HCT116 (cell line): Measurements from ENCODE around the gene RCOR3. TPM values are rescaled to one million over a fixed set of nuclear protein-coding genes. Genes with fewer than 3 reads are reported as not detected.
"Not testable (repeated sequence)": the region's sequence is repeated elsewhere in the genome, so short reads cannot be mapped to it uniquely, and the experiment has no call there.

Experiments
- ATAC-seq: fragments of 200-7000 bp; cut with Tn5 transposase; 2 replicates; pipeline ENCODE4 v1.9.1; 2020; ENCODE audit warnings: mild to moderate bottlenecking, moderate library complexity
- BruUV-seq: library from RNA; stranded (reverse); fragments of 400-500 nt; replicated peaks from 2 replicates; lab custom pipeline; 2021; lab: Mats Ljungman, UMichigan
- CTCF ChIA-PET: fragments of 300-600 bp; sonication (Branson Sonifier 250); formaldehyde crosslinking; loops from one replicate; lab custom pipeline; 2021; ENCODE audit warnings: antibody characterized with exemption; lab: Charles Lee
- POLR2A ChIA-PET: fragments of 300-600, 350-600 bp; sonication (Branson Sonifier 250); formaldehyde crosslinking; loops from one replicate; lab custom pipeline; 2021; ENCODE audit warnings: antibody characterized with exemption; lab: Charles Lee
- RAD21 ChIA-PET, 2 experiments: fragments of 300-600 bp; sonication (Branson Sonifier 250); formaldehyde crosslinking; loops; one replicate each; lab custom pipeline; 2023; ENCODE audit warnings: low total read pairs in 2 of 2; ENCODE audit not compliant: uncharacterized antibody in 2 of 2, unreplicated experiment in 2 of 2, low non-redundant PET in 1 of 2; lab: Charles Lee
- DNase-seq: peaks from one replicate; pipeline ENCODE4 v3.0.0-alpha.2; 2010; ENCODE audit warnings: low read depth, low spot score
- H2AFZ ChIP-seq: fragments of 200-600 bp; shearing (Covaris generic), sonication (generic); 2 replicates; pipeline ENCODE4 v1.6.1; 2017; ENCODE audit warnings: low read depth, mixed run types, mixed read lengths, antibody characterized with exemption, low read length; ENCODE audit not compliant: poor library complexity, severe bottlenecking
- H3K27ac ChIP-seq: 2 replicates; pipeline ENCODE4 v1.5.1; 2012; ENCODE audit warnings: low read depth, low read length
- H3K27me3 ChIP-seq: fragments of 200-600 bp; sonication (generic); 2 replicates; pipeline ENCODE4 v1.6.1; 2016; ENCODE audit warnings: mixed run types, low read length, mixed read lengths; ENCODE audit not compliant: insufficient read depth
- H3K36me3 ChIP-seq, 2 experiments: fragments of 200-500 bp in 1 of 2; fragments of 200-600 bp in 1 of 2; sonication (Bioruptor generic) in 1 of 2; sonication (generic) in 1 of 2; 2 replicates each; pipeline versions ENCODE4 v1.5.1 to v1.6.1; 2014 to 2016; ENCODE audit warnings: low read length in 2 of 2, inconsistent platforms in 1 of 2, mixed read lengths in 1 of 2, mixed run types in 1 of 2; ENCODE audit not compliant: insufficient read depth in 2 of 2, control insufficient read depth in 1 of 2
- H3K4me1 ChIP-seq, 2 experiments: fragments of 200-600 bp in 1 of 2; sonication (generic) in 1 of 2; 2 replicates each; pipeline versions ENCODE4 v1.5.1 to v1.6.1; 2012 to 2017; ENCODE audit warnings: low read length in 2 of 2, inconsistent platforms in 1 of 2, mild to moderate bottlenecking in 1 of 2, mixed read lengths in 1 of 2, mixed run types in 1 of 2, moderate library complexity in 1 of 2; ENCODE audit not compliant: insufficient read depth in 2 of 2, control insufficient read depth in 1 of 2
- H3K4me2 ChIP-seq: fragments of 200-600 bp; sonication (generic); 2 replicates; pipeline ENCODE4 v1.6.1; 2017; ENCODE audit warnings: mixed run types, low read length, mixed read lengths
- H3K4me3 ChIP-seq, 2 experiments: fragments of 200-600 bp in 1 of 2; sonication (generic) in 1 of 2; replicated peaks in 1 of 2; 2 replicates each; pipeline ENCODE4 v1.5.1; 2011 to 2016; ENCODE audit warnings: low read length in 2 of 2, control low read depth in 1 of 2, low read depth in 1 of 2, mild to moderate bottlenecking in 1 of 2, mixed read lengths in 1 of 2, mixed run types in 1 of 2
- H3K79me2 ChIP-seq: fragments of 200-600 bp; sonication (generic); 2 replicates; pipeline ENCODE4 v1.6.1; 2017; ENCODE audit warnings: mild to moderate bottlenecking, mixed run types, low read length, moderate library complexity, mixed read lengths; ENCODE audit not compliant: insufficient read depth
- H3K9ac ChIP-seq: fragments of 200-600 bp; sonication (generic); 2 replicates; pipeline ENCODE4 v1.6.1; 2016; ENCODE audit warnings: low read length, mixed read lengths
- H3K9me2 ChIP-seq: fragments of 200-600 bp; sonication (generic), shearing (Covaris generic); 2 replicates; pipeline ENCODE4 v1.6.1; 2017; ENCODE audit warnings: mixed run types, mild to moderate bottlenecking, moderate library complexity; ENCODE audit not compliant: insufficient read depth
- H3K9me3 ChIP-seq, 2 experiments: fragments of 200-500 bp in 1 of 2; fragments of 200-600 bp in 1 of 2; sonication (Bioruptor generic) in 1 of 2; sonication (generic) in 1 of 2; 2 replicates each; pipeline ENCODE4 v1.6.1; 2014 to 2017; ENCODE audit warnings: low read length in 2 of 2, mixed read lengths in 2 of 2, inconsistent platforms in 1 of 2, low read depth in 1 of 2, mild to moderate bottlenecking in 1 of 2, mixed run types in 1 of 2, moderate library complexity in 1 of 2; ENCODE audit not compliant: control insufficient read depth in 1 of 2, insufficient read depth in 1 of 2
- H4K20me1 ChIP-seq: fragments of 200-600 bp; sonication (generic), shearing (Covaris generic); 2 replicates; pipeline ENCODE4 v1.6.1; 2017; ENCODE audit warnings: mixed run types, mild to moderate bottlenecking, moderate library complexity; ENCODE audit not compliant: insufficient read depth
- CBX3 ChIP-seq: IDR thresholded peaks from 2 replicates; pipeline ENCODE4 v1.6.1; 2012; ENCODE audit warnings: low read depth
- CEBPB ChIP-seq: IDR thresholded peaks from 2 replicates; pipeline ENCODE4 v1.6.1; 2012; ENCODE audit warnings: low read depth
- EGR1 ChIP-seq: IDR thresholded peaks from 2 replicates; pipeline ENCODE4 v1.6.1; 2012; ENCODE audit warnings: low read depth
- ELF1 ChIP-seq: IDR thresholded peaks from 2 replicates; pipeline ENCODE4 v1.6.1; 2012; ENCODE audit warnings: low read depth, borderline replicate concordance
- EZH2phosphoT487 ChIP-seq: fragments of 200-600 bp; IDR thresholded peaks from 2 replicates; pipeline ENCODE4 v1.6.1; 2018; ENCODE audit warnings: antibody characterized with exemption, borderline replicate concordance
- FOSL1 ChIP-seq: IDR thresholded peaks from 2 replicates; pipeline ENCODE4 v1.6.1; 2012; ENCODE audit warnings: low read depth
- JUND ChIP-seq: IDR thresholded peaks from 2 replicates; pipeline ENCODE4 v1.6.1; 2012
- POLR2A ChIP-seq: IDR thresholded peaks from 2 replicates; pipeline ENCODE4 v1.7.0; 2011; ENCODE audit warnings: borderline replicate concordance; ENCODE audit not compliant: insufficient read depth, insufficient read length; ENCODE audit errors: extremely low read depth
- POLR2AphosphoS5 ChIP-seq: IDR thresholded peaks from 2 replicates; pipeline ENCODE4 v1.6.1; 2011; ENCODE audit warnings: mild to moderate bottlenecking, low read depth, low read length, moderate library complexity
- RAD21 ChIP-seq: IDR thresholded peaks from 2 replicates; pipeline ENCODE4 v1.6.1; 2012; ENCODE audit warnings: low read depth, mild to moderate bottlenecking
- SP1 ChIP-seq: IDR thresholded peaks from 2 replicates; pipeline ENCODE4 v1.6.1; 2012; ENCODE audit warnings: low read depth
- YY1 ChIP-seq: IDR thresholded peaks from 2 replicates; pipeline ENCODE4 v1.6.1; 2011; ENCODE audit warnings: low read length, low read depth, moderate library complexity, mild to moderate bottlenecking; ENCODE audit not compliant: insufficient replicate concordance; ENCODE audit errors: extremely low read depth
- intact Hi-C: fragments of 100-400 bp; cut with micrococcal nuclease; formaldehyde crosslinking; loops from 2 replicates; pipeline ENCODE4 v1.10.0; 2022
- total RNA-seq: library from RNA; stranded (reverse); gene quantifications from one replicate; pipeline ENCODE4 v1.2.1, GENCODE V29; 2021; ENCODE audit not compliant: unreplicated experiment
- TF ChIP-seq, protein P1 (sequence below): IDR thresholded peaks from 2 replicates; pipeline ENCODE4 v1.6.1; 2011; ENCODE audit warnings: mild to moderate bottlenecking, low read length, moderate library complexity; ENCODE audit not compliant: insufficient replicate concordance; ENCODE audit errors: extremely low read depth
- TF ChIP-seq, protein P2 (sequence below): IDR thresholded peaks from 2 replicates; pipeline ENCODE4 v1.6.1; 2012

RCOR3 gene
- total RNA-seq, 1 experiment from 2014 or later, result 25.7 TPM

DNA sequence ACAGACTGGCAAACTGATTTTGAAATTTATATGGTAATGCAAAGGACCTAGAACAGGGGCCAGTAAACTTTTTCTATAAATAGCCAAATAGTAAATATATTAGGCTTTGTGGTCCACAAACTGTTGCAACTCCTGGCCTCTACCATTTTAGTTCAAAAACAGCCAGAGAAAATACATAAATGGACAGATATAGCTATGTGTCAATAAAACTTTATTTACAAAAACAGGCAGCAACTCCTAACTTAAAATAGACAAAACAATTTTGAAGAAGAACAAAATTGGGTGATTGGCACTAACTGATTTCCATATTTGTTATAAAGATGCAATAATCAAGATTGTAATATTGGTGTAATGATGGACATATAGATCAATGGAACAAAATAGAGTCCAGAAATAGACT lies 60.7 kb downstream of the RCOR3 start (continued):
- TF ChIP-seq, protein P1, sequence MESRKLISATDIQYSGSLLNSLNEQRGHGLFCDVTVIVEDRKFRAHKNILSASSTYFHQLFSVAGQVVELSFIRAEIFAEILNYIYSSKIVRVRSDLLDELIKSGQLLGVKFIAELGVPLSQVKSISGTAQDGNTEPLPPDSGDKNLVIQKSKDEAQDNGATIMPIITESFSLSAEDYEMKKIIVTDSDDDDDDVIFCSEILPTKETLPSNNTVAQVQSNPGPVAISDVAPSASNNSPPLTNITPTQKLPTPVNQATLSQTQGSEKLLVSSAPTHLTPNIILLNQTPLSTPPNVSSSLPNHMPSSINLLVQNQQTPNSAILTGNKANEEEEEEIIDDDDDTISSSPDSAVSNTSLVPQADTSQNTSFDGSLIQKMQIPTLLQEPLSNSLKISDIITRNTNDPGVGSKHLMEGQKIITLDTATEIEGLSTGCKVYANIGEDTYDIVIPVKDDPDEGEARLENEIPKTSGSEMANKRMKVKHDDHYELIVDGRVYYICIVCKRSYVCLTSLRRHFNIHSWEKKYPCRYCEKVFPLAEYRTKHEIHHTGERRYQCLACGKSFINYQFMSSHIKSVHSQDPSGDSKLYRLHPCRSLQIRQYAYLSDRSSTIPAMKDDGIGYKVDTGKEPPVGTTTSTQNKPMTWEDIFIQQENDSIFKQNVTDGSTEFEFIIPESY, result no peak
- TF ChIP-seq POLR2AphosphoS5 (no peak), EZH2phosphoT487 (no peak), YY1 (no peak), RAD21 (no peak)
- TF ChIP-seq, protein P2, sequence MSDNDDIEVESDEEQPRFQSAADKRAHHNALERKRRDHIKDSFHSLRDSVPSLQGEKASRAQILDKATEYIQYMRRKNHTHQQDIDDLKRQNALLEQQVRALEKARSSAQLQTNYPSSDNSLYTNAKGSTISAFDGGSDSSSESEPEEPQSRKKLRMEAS, result no peak

DNA sequence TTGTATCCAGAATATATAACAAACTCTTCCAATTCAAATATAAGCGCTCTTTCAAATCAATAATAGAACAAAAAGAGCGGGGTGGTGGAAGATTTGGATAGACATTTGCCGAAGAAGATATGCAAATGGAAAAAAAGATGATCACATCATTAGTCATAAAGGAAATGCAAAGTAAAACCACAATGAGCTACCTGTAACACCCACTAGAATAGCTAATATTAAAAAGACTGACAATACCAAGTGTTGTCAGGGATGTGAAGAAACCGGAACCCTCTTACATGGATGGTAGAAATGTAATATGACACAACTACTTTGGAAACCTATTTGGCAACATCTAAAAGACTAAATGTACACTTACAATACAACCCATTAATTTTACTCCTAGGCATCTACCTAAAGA lies 61.8 kb downstream of the RCOR3 start:
- Histone ChIP-seq H4K20me1 (no peaks in the 10 kb centered on the region), H3K9me2 (no peaks in the 10 kb centered on the region), H3K79me2 (no peaks in the 10 kb centered on the region), H3K9ac (no peak overlapping the region), H3K4me2 (peak overlapping the region; percentile 35), H3K27me3 (no peaks in the 10 kb centered on the region), H3K4me1 (peaks cover 0 to 13% of the 10 kb centered on the region in 2 experiments; a peak in 3 of 4 replicates), H3K9me3 (no peaks in the 10 kb centered on the region), H3K36me3 (no peaks in the 10 kb centered on the region), H2AFZ (peak overlapping the region; percentile 51), H3K27ac (no peak overlapping the region), H3K4me3 (no peak overlapping the region)
- DNase-seq (no peak), ATAC-seq (no peak)
- intact Hi-C loops, result loop anchor here (5.0 kb wide), 1 partner anchor 61 kb away; no protein-coding TSS in a partner anchor
- no TSS peak for BruUV-seq
- peak; percentile 53 for TF ChIP-seq JUND
- TF ChIP-seq EGR1, result peak; percentile 27; the same call in 1 of the 2 replicates
- TF ChIP-seq POLR2A, result no peak
- no peak for TF ChIP-seq ELF1
- peak; percentile 84 for TF ChIP-seq FOSL1
- 0 out of 2 replicates have a peak, but pooled peaks have one; percentile 28 for TF ChIP-seq CEBPB
- 0 out of 2 replicates have a peak, but pooled peaks have one; percentile 17 for TF ChIP-seq CBX3
- TF ChIP-seq SP1, result peak; percentile 37; the same call in 1 of the 2 replicates
- CTCF ChIA-PET, result no interaction called here
- POLR2A ChIA-PET, result interaction anchor here (1.0 kb wide), 1 partner anchor 947 kb away, joined by 3 read pairs; no protein-coding TSS in a partner anchor
- RAD21 ChIA-PET, result no interaction called here

DNA sequence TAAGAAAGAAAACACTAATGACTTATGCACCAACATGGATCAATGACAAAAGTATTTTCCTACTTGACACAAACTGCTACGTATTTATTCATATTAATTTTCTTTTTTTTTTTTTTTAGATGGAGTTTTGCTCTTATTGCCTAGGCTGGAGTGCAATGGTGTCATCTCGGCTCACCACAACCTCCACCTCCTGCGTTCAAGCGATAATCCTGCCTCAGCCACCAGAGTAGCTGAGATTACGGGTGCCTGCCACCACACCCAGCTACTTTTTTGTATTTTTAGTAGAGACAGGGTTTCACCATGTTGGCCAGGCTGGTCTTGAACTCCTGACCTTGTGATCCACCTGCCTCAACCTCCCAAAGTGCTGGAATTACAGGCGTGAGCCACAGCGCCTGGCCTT lies 62.5 kb downstream of the RCOR3 start:
- ChIA-PET CTCF (interaction anchor here (1.3 kb wide), 1 partner anchor 65 kb away, joined by 4 read pairs; no protein-coding TSS in a partner anchor), POLR2A (interaction anchor here (1.0 kb wide), 1 partner anchor 948 kb away, joined by 3 read pairs; no protein-coding TSS in a partner anchor)
- RAD21 ChIA-PET, H3K27me3 ChIP-seq, DNase-seq, H2AFZ ChIP-seq, H4K20me1 ChIP-seq, ATAC-seq, H3K36me3 ChIP-seq, H3K79me2 ChIP-seq, H3K9ac ChIP-seq, H3K4me3 ChIP-seq, BruUV-seq, H3K4me2 ChIP-seq, H3K9me2 ChIP-seq, H3K27ac ChIP-seq, H3K9me3 ChIP-seq: not testable (repeated sequence)
- H3K4me1 ChIP-seq, result peaks cover 0 to 18% of the 10 kb centered on the region in 2 experiments; a peak in 3 of 4 replicates
- intact Hi-C loops, result loop anchor here (5.0 kb wide), 1 partner anchor 61 kb away; no protein-coding TSS in a partner anchor
